ENCODE data around the gene SLC49A4. TPM values are rescaled to one million over a fixed set of nuclear protein-coding genes. Genes with fewer than 3 reads are reported as not detected.

Gene SLC49A4
- total RNA-seq, 6 donors from 2014 or later: 13.9 to 22.8 (median 20.7) TPM

DNA sequence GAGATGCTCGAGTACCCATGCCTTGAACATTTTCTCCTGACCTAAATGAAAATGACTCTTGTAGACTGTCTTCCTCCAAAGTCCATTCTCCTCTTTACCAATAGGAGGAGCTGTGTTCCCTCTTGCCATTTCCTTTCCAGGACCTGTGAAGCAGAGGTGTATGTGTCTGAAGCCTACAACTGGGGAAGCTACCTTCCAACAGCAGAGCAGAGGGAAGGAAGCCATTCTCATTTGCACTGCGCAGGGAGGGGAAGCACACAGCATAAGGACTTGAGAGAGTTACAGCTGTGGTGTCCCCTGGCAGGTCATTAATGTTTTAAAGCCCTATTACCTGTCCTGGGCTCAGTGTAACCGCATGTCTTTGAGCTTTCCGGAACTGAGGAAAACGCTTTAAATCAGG, 39.9 kb upstream of the SLC49A4 start:
- peaks cover 2 to 12% (median 6%) of the 10 kb centered on the region in 4 donors for H3K4me1 ChIP-seq
- no peak overlapping the region for H3K27ac ChIP-seq
- 78 to 82% methylated on average over 5 of the region's 5 CpGs for WGBS, 2 donors
- H3K4me3 ChIP-seq: no peak overlapping the region
- no peaks in the 10 kb centered on the region for H3K9me3 ChIP-seq
- TF ChIP-seq POLR2A (IDR thresholded peaks at IDR 0.05) (no peak), CTCF (IDR thresholded peaks at IDR 0.05) (peak; percentile 54 to 71 (median 63))
- H3K36me3 ChIP-seq: peaks cover 0 to 33% (median 10%) of the 10 kb centered on the region in 4 donors
- ATAC-seq (ENCODE audit: low FRiP score in 2 of 2): peak in 1 of 2 donors; percentile 74
- H3K27me3 ChIP-seq: no peaks in the 10 kb centered on the region
- DNase-seq: no peak

DNA sequence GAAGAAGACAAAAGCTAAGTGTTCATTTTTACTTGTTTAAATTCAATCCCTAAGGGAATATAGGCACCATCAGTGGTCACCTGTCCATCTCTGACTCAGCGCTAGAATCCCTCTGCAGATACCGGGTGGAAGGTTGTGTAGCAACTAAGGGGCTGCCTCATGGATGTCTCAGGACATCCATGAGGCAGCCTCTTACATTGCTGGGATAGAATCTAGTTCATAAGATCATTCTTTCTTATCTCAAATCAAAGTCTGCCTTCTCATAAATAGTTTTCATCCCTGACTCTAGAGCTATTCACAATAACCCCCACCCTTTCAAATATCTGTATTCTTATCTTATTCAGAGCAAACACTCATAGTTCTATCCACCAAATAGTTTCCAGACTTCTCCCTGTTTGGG, 39.4 kb upstream of the SLC49A4 start:
- H3K27me3 ChIP-seq: no peaks in the 10 kb centered on the region
- peaks cover 4 to 18% (median 8%) of the 10 kb centered on the region in 4 donors for H3K4me1 ChIP-seq
- H3K27ac ChIP-seq: no peak overlapping the region
- peaks cover 0 to 33% (median 10%) of the 10 kb centered on the region in 4 donors for H3K36me3 ChIP-seq
- no peaks in the 10 kb centered on the region for H3K9me3 ChIP-seq
- no peak for TF ChIP-seq POLR2AphosphoS5 (IDR thresholded peaks at IDR 0.05)
- no peak for TF ChIP-seq CTCF (IDR thresholded peaks at IDR 0.05)
- no peak for TF ChIP-seq EP300 (IDR thresholded peaks at IDR 0.05)
- TF ChIP-seq POLR2A (IDR thresholded peaks at IDR 0.05): no peak
- 83 to 84% methylated on average over 2 of the region's 2 CpGs for WGBS, 2 donors
- H3K4me3 ChIP-seq: no peak overlapping the region
- ATAC-seq (ENCODE audit: low FRiP score in 2 of 2): no peak
- no peak for DNase-seq

GRCh38 chr3:122758877-122759560, 35.9 kb upstream of the SLC49A4 start:
- 59 to 65% methylated on average over 3 of the region's 3 CpGs for WGBS, 2 donors
- no peaks in the 10 kb centered on the region for H3K9me3 ChIP-seq
- ATAC-seq (ENCODE audit: low FRiP score in 2 of 2) (peak in 1 of 2 donors; percentile 68), DNase-seq (no peak)
- peak overlapping the region; percentile 13 to 50 (median 37) for H3K27ac ChIP-seq
- no peaks in the 10 kb centered on the region for H3K27me3 ChIP-seq
- no peak overlapping the region for H3K4me3 ChIP-seq
- peaks cover 0 to 10% (median 2%) of the 10 kb centered on the region in 4 donors for H3K36me3 ChIP-seq
- TF ChIP-seq POLR2AphosphoS5 (IDR thresholded peaks at IDR 0.05) (no peak), EP300 (IDR thresholded peaks at IDR 0.05) (no peak), POLR2A (IDR thresholded peaks at IDR 0.05) (no peak), CTCF (IDR thresholded peaks at IDR 0.05) (no peak)
- H3K4me1 ChIP-seq: peaks cover 4 to 19% (median 10%) of the 10 kb centered on the region in 4 donors

DNA sequence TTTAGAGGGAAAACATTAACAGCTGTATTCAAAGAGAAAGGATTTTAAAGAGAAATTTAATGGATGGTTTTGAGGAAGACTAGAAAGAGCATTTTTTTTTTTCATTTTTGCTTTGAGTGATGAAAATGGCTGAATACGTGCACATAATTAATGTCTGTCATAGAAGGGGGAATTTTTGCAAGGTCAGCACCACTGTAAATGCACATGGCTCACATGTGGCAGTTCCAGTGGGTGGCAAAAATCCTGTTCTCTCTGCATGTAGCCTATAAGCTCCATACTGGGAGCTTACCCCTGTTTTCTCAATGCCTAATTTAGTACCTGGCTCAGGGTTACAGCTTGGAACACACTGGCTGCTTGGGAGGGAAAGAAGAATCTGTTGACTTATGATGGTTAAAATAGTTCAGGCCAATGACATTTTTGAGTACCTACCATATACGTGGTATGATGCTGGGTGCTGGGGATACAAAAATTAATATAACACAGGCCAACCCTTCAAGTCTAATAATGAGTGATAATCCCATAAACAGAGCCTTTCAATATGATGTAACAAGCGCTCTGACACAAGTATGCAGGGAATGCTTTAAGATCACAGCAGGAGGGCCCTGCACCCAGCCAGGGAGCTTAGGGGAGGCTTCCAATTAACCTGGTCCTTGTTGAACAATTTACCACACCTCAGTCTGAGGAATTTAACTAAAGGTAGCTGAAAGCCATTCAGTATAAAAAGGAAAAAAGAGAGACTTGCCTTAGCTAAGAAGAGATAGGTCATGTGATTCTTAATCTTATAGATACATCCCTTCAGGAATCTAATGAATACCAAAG, 34.2 kb upstream of the SLC49A4 start:
- DNase-seq (no peak), ATAC-seq (ENCODE audit: low FRiP score in 2 of 2) (peak in 1 of 2 donors; percentile 67)
- Histone ChIP-seq H3K4me1 (peaks cover 4 to 19% (median 10%) of the 10 kb centered on the region in 4 donors), H3K4me3 (no peak overlapping the region), H3K27me3 (no peaks in the 10 kb centered on the region), H3K9me3 (no peaks in the 10 kb centered on the region), H3K36me3 (no peaks in the 10 kb centered on the region), H3K27ac (peak overlapping the region in 1 of 4 donors; percentile 36)
- TF ChIP-seq CTCF (IDR thresholded peaks at IDR 0.05): no peak
- 72 to 81% methylated on average over 3 of the region's 3 CpGs for WGBS, 2 donors

Measured in upper lobe of left lung (tissue), 6 donors.